ENCODE data around the gene GPR37L1. TPM values are rescaled to one million over a fixed set of nuclear protein-coding genes. Genes with fewer than 3 reads are reported as not detected.
A peak's percentile ranks its signal among the peaks of the same experiment; 100 is the strongest.

Gene GPR37L1
- total and polyA plus RNA-seq, 5 donors = 0.06 to 0.21 (median 0.16) TPM; not detected in 1

GRCh38 chr1:202148391-202148790 lies 25.7 kb downstream of the GPR37L1 start:
- H3K9me3 ChIP-seq (ENCODE audit: control insufficient read depth, low read length) = no peaks in the 10 kb centered on the region
- no peaks in the 10 kb centered on the region for H3K27me3 ChIP-seq (ENCODE audit: control insufficient read depth, insufficient read depth)
- ATAC-seq = no peak
- no peak overlapping the region for H3K4me3 ChIP-seq (ENCODE audit: low read length)
- 83% methylated on average over 4 of the region's 4 CpGs for WGBS
- H3K27ac ChIP-seq (ENCODE audit: low read length) = no peak overlapping the region
- no peaks in the 10 kb centered on the region for H3K4me1 ChIP-seq (ENCODE audit: control insufficient read depth, insufficient read depth, low read length)
- intact Hi-C loops (cut with DNase I) = no loop called here
- DNase-seq = peak in 1 of 3 donors; percentile 35

- Histone ChIP-seq H3K27me3 (ENCODE audit: control insufficient read depth, insufficient read depth) (no peaks in the 10 kb centered on the region), H3K9me3 (ENCODE audit: control insufficient read depth, low read length) (no peaks in the 10 kb centered on the region), H3K27ac (ENCODE audit: low read length) (no peak overlapping the region), H3K4me3 (ENCODE audit: low read length) (no peak overlapping the region), H3K4me1 (ENCODE audit: control insufficient read depth, insufficient read depth, low read length) (no peaks in the 10 kb centered on the region)
- intact Hi-C loops (cut with DNase I) = no loop called here
- 85% methylated on average over 4 of the region's 4 CpGs for WGBS
- DNase-seq = no peak
- ATAC-seq = no peak
Measured at GRCh38 chr1:202149566-202149965, 26.8 kb downstream of the GPR37L1 start.

GRCh38 chr1:202150187-202150586 lies 27.5 kb downstream of the GPR37L1 start:
- H3K4me3 ChIP-seq (ENCODE audit: low read length) = no peak overlapping the region
- ATAC-seq (no peak), DNase-seq (peak in 1 of 3 donors; percentile 53)
- no peaks in the 10 kb centered on the region for H3K27me3 ChIP-seq (ENCODE audit: control insufficient read depth, insufficient read depth)
- H3K4me1 ChIP-seq (ENCODE audit: control insufficient read depth, insufficient read depth, low read length) = peaks cover under 1% of the 10 kb centered on the region
- H3K9me3 ChIP-seq (ENCODE audit: control insufficient read depth, low read length) = no peaks in the 10 kb centered on the region
- intact Hi-C loops (cut with DNase I) = no loop called here
- WGBS = 73% methylated on average over 9 of the region's 9 CpGs
- H3K27ac ChIP-seq (ENCODE audit: low read length) = no peak overlapping the region

- no peak overlapping the region for H3K27ac ChIP-seq (ENCODE audit: low read length)
- no peaks in the 10 kb centered on the region for H3K9me3 ChIP-seq (ENCODE audit: control insufficient read depth, low read length)
- ATAC-seq = no peak
- no peaks in the 10 kb centered on the region for H3K27me3 ChIP-seq (ENCODE audit: control insufficient read depth, insufficient read depth)
- intact Hi-C loops (cut with DNase I) = no loop called here
- no peak overlapping the region for H3K4me3 ChIP-seq (ENCODE audit: low read length)
- DNase-seq = peak in 1 of 3 donors; percentile 12
- H3K4me1 ChIP-seq (ENCODE audit: control insufficient read depth, insufficient read depth, low read length) = peaks cover 4% of the 10 kb centered on the region
- 81% methylated on average over 8 of the region's 8 CpGs for WGBS
Measured at GRCh38 chr1:202150602-202151001, 27.9 kb downstream of the GPR37L1 start.

- Histone ChIP-seq H3K4me3 (ENCODE audit: low read length) (no peak overlapping the region), H3K4me1 (ENCODE audit: control insufficient read depth, insufficient read depth, low read length) (peaks cover 5% of the 10 kb centered on the region), H3K27ac (ENCODE audit: low read length) (no peak overlapping the region), H3K27me3 (ENCODE audit: control insufficient read depth, insufficient read depth) (no peaks in the 10 kb centered on the region), H3K9me3 (ENCODE audit: control insufficient read depth, low read length) (no peaks in the 10 kb centered on the region)
- DNase-seq (no peak), ATAC-seq (no peak)
- intact Hi-C loops (cut with DNase I) = no loop called here
- 90% methylated on average over 2 of the region's 2 CpGs for WGBS
Measured at GRCh38 chr1:202151045-202151444, 28.3 kb downstream of the GPR37L1 start.

- DNase-seq = peak in 1 of 3 donors; percentile 22
- Histone ChIP-seq H3K4me1 (ENCODE audit: control insufficient read depth, insufficient read depth, low read length) (peaks cover 5% of the 10 kb centered on the region), H3K27me3 (ENCODE audit: control insufficient read depth, insufficient read depth) (no peaks in the 10 kb centered on the region), H3K9me3 (ENCODE audit: control insufficient read depth, low read length) (no peaks in the 10 kb centered on the region), H3K4me3 (ENCODE audit: low read length) (no peak overlapping the region), H3K27ac (ENCODE audit: low read length) (no peak overlapping the region)
- WGBS = 89% methylated on average over 10 of the region's 10 CpGs
- no peak for ATAC-seq
- intact Hi-C loops (cut with DNase I) = no loop called here
Measured at GRCh38 chr1:202152399-202152798, 29.7 kb downstream of the GPR37L1 start.

GRCh38 chr1:202153284-202153683 lies 30.6 kb downstream of the GPR37L1 start:
- 90% methylated on average over 4 of the region's 4 CpGs for WGBS
- Histone ChIP-seq H3K27me3 (ENCODE audit: control insufficient read depth, insufficient read depth) (no peaks in the 10 kb centered on the region), H3K9me3 (ENCODE audit: control insufficient read depth, low read length) (no peaks in the 10 kb centered on the region), H3K27ac (ENCODE audit: low read length) (no peak overlapping the region), H3K4me3 (ENCODE audit: low read length) (no peak overlapping the region), H3K4me1 (ENCODE audit: control insufficient read depth, insufficient read depth, low read length) (peaks cover 5% of the 10 kb centered on the region)
- intact Hi-C loops (cut with DNase I) = no loop called here
- ATAC-seq (no peak), DNase-seq (peak in 1 of 3 donors; percentile 1)

- intact Hi-C loops (cut with DNase I) = no loop called here
- 91% methylated on average over 10 of the region's 10 CpGs for WGBS
Measured at GRCh38 chr1:202154148-202154765, 31.5 kb downstream of the GPR37L1 start.

GRCh38 chr1:202154766-202155477 lies 32.2 kb downstream of the GPR37L1 start:
- WGBS = 28% methylated on average over 11 of the region's 11 CpGs
- Histone ChIP-seq H3K9me3 (ENCODE audit: control insufficient read depth, low read length) (no peaks in the 10 kb centered on the region), H3K4me3 (ENCODE audit: low read length) (no peak overlapping the region), H3K27me3 (ENCODE audit: control insufficient read depth, insufficient read depth) (no peaks in the 10 kb centered on the region), H3K4me1 (ENCODE audit: control insufficient read depth, insufficient read depth, low read length) (peaks cover 5% of the 10 kb centered on the region), H3K27ac (ENCODE audit: low read length) (no peak overlapping the region)
- ATAC-seq = peak; percentile 36 to 51
- peak in 2 of 3 donors; percentile 58 to 63 for DNase-seq
- intact Hi-C loops (cut with DNase I) = no loop called here

More at GRCh38 chr1:202154148-202154765, 31.5 kb downstream of the GPR37L1 start:
- no peak overlapping the region for H3K27ac ChIP-seq (ENCODE audit: low read length)
- H3K9me3 ChIP-seq (ENCODE audit: control insufficient read depth, low read length) = no peaks in the 10 kb centered on the region
- DNase-seq (peak in 1 of 3 donors; percentile 25), ATAC-seq (no peak)
- no peak overlapping the region for H3K4me3 ChIP-seq (ENCODE audit: low read length)
- peaks cover 5% of the 10 kb centered on the region for H3K4me1 ChIP-seq (ENCODE audit: control insufficient read depth, insufficient read depth, low read length)
- no peaks in the 10 kb centered on the region for H3K27me3 ChIP-seq (ENCODE audit: control insufficient read depth, insufficient read depth)

GRCh38 chr1:202155478-202156021 lies 32.8 kb downstream of the GPR37L1 start:
- Histone ChIP-seq H3K27me3 (ENCODE audit: control insufficient read depth, insufficient read depth) (no peaks in the 10 kb centered on the region), H3K4me3 (ENCODE audit: low read length) (no peak overlapping the region), H3K4me1 (ENCODE audit: control insufficient read depth, insufficient read depth, low read length) (peaks cover 5% of the 10 kb centered on the region), H3K9me3 (ENCODE audit: control insufficient read depth, low read length) (no peaks in the 10 kb centered on the region), H3K27ac (ENCODE audit: low read length) (no peak overlapping the region)
- peak in 1 of 3 donors; percentile 83 for DNase-seq
- 29% methylated on average over 8 of the region's 8 CpGs for WGBS
- intact Hi-C loops (cut with DNase I) = no loop called here
- peak in 1 of 2 donors; percentile 28 for ATAC-seq

GRCh38 chr1:202156590-202156989 lies 33.9 kb downstream of the GPR37L1 start:
- DNase-seq (peak in 1 of 3 donors; percentile 21), ATAC-seq (no peak)
- no peaks in the 10 kb centered on the region for H3K9me3 ChIP-seq (ENCODE audit: control insufficient read depth, low read length)
- H3K4me3 ChIP-seq (ENCODE audit: low read length) = no peak overlapping the region
- H3K4me1 ChIP-seq (ENCODE audit: control insufficient read depth, insufficient read depth, low read length) = peaks cover 5% of the 10 kb centered on the region
- WGBS = 83% methylated on average over 8 of the region's 8 CpGs
- intact Hi-C loops (cut with DNase I) = no loop called here
- H3K27me3 ChIP-seq (ENCODE audit: control insufficient read depth, insufficient read depth) = no peaks in the 10 kb centered on the region
- H3K27ac ChIP-seq (ENCODE audit: low read length) = no peak overlapping the region
